Fibroblast of skin of scalp (primary cell): ENCODE results near the gene FIS1.

Source experiments
- DNase-seq: peaks from one replicate; pipeline ENCODE4 v3.0.0-alpha.2; 2013

Gene FIS1

GRCh38 chr7:101233907-101234547, 10.9 kb downstream of the FIS1 start:
- no peak for DNase-seq

- no peak for DNase-seq
Observed at GRCh38 chr7:101232141-101232850, 12.6 kb downstream of the FIS1 start.

GRCh38 chr7:101231644-101232043, 13.2 kb downstream of the FIS1 start:
- no peak for DNase-seq

GRCh38 chr7:101226721-101227120, 18.2 kb downstream of the FIS1 start:
- no peak for DNase-seq

GRCh38 chr7:101225650-101226049, 19.2 kb downstream of the FIS1 start:
- DNase-seq: no peak

- no peak for DNase-seq
Observed at GRCh38 chr7:101223528-101223927, 21.4 kb downstream of the FIS1 start.

GRCh38 chr7:101222275-101222830, 22.5 kb downstream of the FIS1 start:
- no peak for DNase-seq

- DNase-seq: no peak
Observed at GRCh38 chr7:101220295-101220694, 24.6 kb downstream of the FIS1 start.

- no peak for DNase-seq
Observed at GRCh38 chr7:101218236-101219125, 26.4 kb downstream of the FIS1 start.

- DNase-seq: peak; percentile 98
Observed at GRCh38 chr7:101217388-101218235, 27.3 kb downstream of the FIS1 start, which contains the start of the genes PLOD3 and ZNHIT1. Gene PLOD3 (minus strand): TSS chr7:101217581. CDS start chr7:101217274, 307 bp downstream. Gene ZNHIT1 (plus strand): TSS chr7:101218165. CDS start chr7:101218196, 31 bp downstream.

- DNase-seq: peak; percentile 16
Observed at GRCh38 chr7:101216860-101217387, 28.0 kb downstream of the FIS1 start.

- DNase-seq: no peak
Observed at GRCh38 chr7:101216001-101216859, 28.7 kb downstream of the FIS1 start.

- DNase-seq: no peak
Observed at GRCh38 chr7:101212014-101212413, 32.9 kb downstream of the FIS1 start.

- DNase-seq: no peak
Observed at GRCh38 chr7:101211501-101211900, 33.4 kb downstream of the FIS1 start.

- no peak for DNase-seq
Observed at GRCh38 chr7:101210143-101210542, 34.7 kb downstream of the FIS1 start.

GRCh38 chr7:101208794-101209193, 36.1 kb downstream of the FIS1 start:
- DNase-seq: no peak

- no peak for DNase-seq
Observed at GRCh38 chr7:101207459-101207858, 37.4 kb downstream of the FIS1 start.

- DNase-seq: no peak
Observed at GRCh38 chr7:101206665-101207042, 38.2 kb downstream of the FIS1 start.

GRCh38 chr7:101205901-101206664, 38.8 kb downstream of the FIS1 start:
- no peak for DNase-seq
